Measurements from ENCODE around the gene VSIR. TPM values are rescaled to one million over a fixed set of nuclear protein-coding genes. Genes with fewer than 3 reads are reported as not detected.

Gene VSIR
- total and polyA plus RNA-seq, 9 of the 15 experiments (the other 6 are each of a cell fraction or from before 2014, with no cell fraction given) = 0.14 to 20.5 (median 9.3) TPM

DNA sequence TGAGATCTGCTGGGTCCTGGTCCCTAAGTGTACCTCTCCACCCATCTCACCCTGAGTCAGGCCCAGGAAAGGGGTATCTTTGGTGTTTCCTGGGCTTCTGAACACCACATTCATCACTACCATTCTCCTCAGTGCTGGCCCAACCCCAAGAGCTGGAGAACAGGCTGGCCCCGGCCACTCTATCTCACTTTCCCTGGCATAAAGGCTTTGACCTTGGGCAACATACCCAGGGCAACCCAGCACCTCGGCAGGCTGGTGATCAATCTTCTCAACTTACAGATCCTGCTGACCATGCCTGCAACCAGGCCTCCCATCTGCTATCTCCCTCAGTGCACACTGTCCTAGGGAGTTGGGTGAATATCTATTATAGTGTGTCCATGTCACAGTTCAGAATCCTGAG, 2.1 kb downstream of the VSIR start:
- 41% methylated on average over 2 of the region's 2 CpGs for WGBS (ENCODE audit: insufficient coverage, low coverage, missing lambda C conversion rate)
- intact Hi-C loops (cut with micrococcal nuclease) = no loop called here

More for the DNA sequence above, 2.1 kb downstream of the VSIR start:
- Histone ChIP-seq H3K36me3 (ENCODE audit: control insufficient read depth, insufficient read depth, low read length) (no peaks in the 10 kb centered on the region), H3K27ac (ENCODE audit: extremely low read depth, low read depth, low read length) (no peak overlapping the region), H3K9me3 (replicated peaks; ENCODE audit: control insufficient read depth, insufficient read depth, low read depth, low read length) (no peaks in the 10 kb centered on the region), H3K4me1 (replicated peaks in 1 of 2; ENCODE audit: control insufficient read depth in 2 of 2, insufficient read depth in 2 of 2, low read length in 2 of 2) (peaks cover 43% of the 10 kb centered on the region in 2 experiments), H3K9me1 (ENCODE audit: control insufficient read depth, insufficient read depth, low read length) (no peaks in the 10 kb centered on the region), H3K9ac (ENCODE audit: insufficient read depth in 1 of 2, low read depth in 2 of 2, low read length in 2 of 2) (peak overlapping the region in 1 of 2 experiments; percentile 0; a peak in 1 of 4 replicates), H3K79me2 (ENCODE audit: control insufficient read depth, insufficient read depth, low read length) (no peaks in the 10 kb centered on the region; the same call in 2 of the 3 replicates), H2AFZ (ENCODE audit: low read depth, low read length) (no peak overlapping the region), H3K27me3 (ENCODE audit: control insufficient read depth in 2 of 2, insufficient read depth in 2 of 2, low read length in 2 of 2) (no peaks in the 10 kb centered on the region), H4K20me1 (replicated peaks; ENCODE audit: control insufficient read depth, insufficient read depth, low read length) (peaks cover 3% of the 10 kb centered on the region; the same call in 1 of the 2 replicates), H3K4me2 (ENCODE audit: insufficient read depth, low read length) (no peak overlapping the region), H3K4me3 (no peak overlapping the region)
- no peak for TF ChIP-seq ZNF212 (CRISPR knock-in tag; IDR thresholded peaks at IDR 0.05)
- TF ChIP-seq, protein P1, sequence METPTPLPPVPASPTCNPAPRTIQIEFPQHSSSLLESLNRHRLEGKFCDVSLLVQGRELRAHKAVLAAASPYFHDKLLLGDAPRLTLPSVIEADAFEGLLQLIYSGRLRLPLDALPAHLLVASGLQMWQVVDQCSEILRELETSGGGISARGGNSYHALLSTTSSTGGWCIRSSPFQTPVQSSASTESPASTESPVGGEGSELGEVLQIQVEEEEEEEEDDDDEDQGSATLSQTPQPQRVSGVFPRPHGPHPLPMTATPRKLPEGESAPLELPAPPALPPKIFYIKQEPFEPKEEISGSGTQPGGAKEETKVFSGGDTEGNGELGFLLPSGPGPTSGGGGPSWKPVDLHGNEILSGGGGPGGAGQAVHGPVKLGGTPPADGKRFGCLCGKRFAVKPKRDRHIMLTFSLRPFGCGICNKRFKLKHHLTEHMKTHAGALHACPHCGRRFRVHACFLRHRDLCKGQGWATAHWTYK (CRISPR knock-in tag; IDR thresholded peaks at IDR 0.05) = 0 out of 2 replicates have a peak, but pooled peaks have one; percentile 8
- TF ChIP-seq NFE2 (IDR thresholded peaks at IDR 0.05; ENCODE audit: low read depth) = 0 out of 2 replicates have a peak, but pooled peaks have one; percentile 18
- no peak for TF ChIP-seq ZNF436 (CRISPR knock-in tag; IDR thresholded peaks at IDR 0.05)
- no peak for TF ChIP-seq TEAD4 (IDR thresholded peaks at IDR 0.05; ENCODE audit: low read length)
- no peak for TF ChIP-seq TEAD4 (CRISPR knock-in tag; IDR thresholded peaks at IDR 0.05; ENCODE audit: borderline replicate concordance)
- peak; percentile 16; the same call in 1 of the 2 replicates for TF ChIP-seq TCF3 (CRISPR knock-in tag; IDR thresholded peaks at IDR 0.05)
- DNase-seq (ENCODE audit: extremely low read depth in 1 of 4, low spot score in 3 of 4) (no peak), ATAC-seq (no peak), FAIRE-seq (no peak)
- no TSS peak for BruUV-seq (replicated peaks)
- POLR2A ChIA-PET = interaction anchor here (0.6 to 1.4 kb wide), 3 partner anchors 24 to 149 kb away, joined by 3 to 4 read pairs (median 3); no protein-coding TSS in a partner anchor
- CTCF ChIA-PET (ENCODE audit: low intra/inter-chr PET ratio) = no interaction called here
- in situ Hi-C loops (cut with MboI) = no loop called here
